Astrocyte (in vitro differentiated cells and primary cell): Measurements from ENCODE around the gene DOCK6.
"Not testable (repeated sequence)": the region's sequence is repeated elsewhere in the genome, so short reads cannot be mapped to it uniquely, and the experiment has no call there.

Source experiments
- CTCF ChIP-seq: IDR thresholded peaks from 2 replicates; pipeline ENCODE4 v1.5.1; 2011; ENCODE audit warnings: low read depth, mild to moderate bottlenecking, inconsistent platforms, low read length, moderate library complexity; ENCODE audit not compliant: insufficient read depth
- EZH2 ChIP-seq: IDR thresholded peaks from 2 replicates; pipeline ENCODE4 v1.6.1; 2012; ENCODE audit warnings: mild to moderate bottlenecking, low read length, inconsistent platforms; ENCODE audit not compliant: insufficient read depth

- not testable (repeated sequence) for TF ChIP-seq CTCF, EZH2
These were observed 101.9 kb downstream of the DOCK6 start for GRCh38 chr19:11160440-11160768.
